RWPE1 (cell line): ENCODE results near the gene HSPA4.
A peak's percentile ranks its signal among the peaks of the same experiment; 100 is the strongest.
"Not testable (repeated sequence)": the region's sequence is repeated elsewhere in the genome, so short reads cannot be mapped to it uniquely, and the experiment has no call there.

Experiments used
- CTCF ChIA-PET: fragments of 350-600 bp; sonication (Branson Sonifier 250); formaldehyde crosslinking; extraction: SDS; loops from one replicate; lab custom pipeline; 2021; lab: Yijun Ruan, JAX
- POLR2A ChIA-PET: fragments of 400-600 bp; formaldehyde crosslinking; extraction: SDS; loops from one replicate; lab custom pipeline; 2020; ENCODE audit warnings: antibody characterized with exemption; ENCODE audit not compliant: low non-redundant PET; lab: Yijun Ruan, JAX
- DNase-seq: peaks from one replicate; pipeline ENCODE4 v3.0.0; 2012; ENCODE audit warnings: low spot score
- H3K27ac ChIP-seq: fragments of 450-650 bp; 2 replicates; pipeline ENCODE4 v1.5.1; 2017
- TF ChIP-seq, protein P1 (sequence below): fragments of 450-650 bp; conservative IDR thresholded peaks from 2 replicates; pipeline ENCODE4 v1.5.1; 2017; ENCODE audit warnings: low read depth, mild to moderate bottlenecking

Gene HSPA4

DNA sequence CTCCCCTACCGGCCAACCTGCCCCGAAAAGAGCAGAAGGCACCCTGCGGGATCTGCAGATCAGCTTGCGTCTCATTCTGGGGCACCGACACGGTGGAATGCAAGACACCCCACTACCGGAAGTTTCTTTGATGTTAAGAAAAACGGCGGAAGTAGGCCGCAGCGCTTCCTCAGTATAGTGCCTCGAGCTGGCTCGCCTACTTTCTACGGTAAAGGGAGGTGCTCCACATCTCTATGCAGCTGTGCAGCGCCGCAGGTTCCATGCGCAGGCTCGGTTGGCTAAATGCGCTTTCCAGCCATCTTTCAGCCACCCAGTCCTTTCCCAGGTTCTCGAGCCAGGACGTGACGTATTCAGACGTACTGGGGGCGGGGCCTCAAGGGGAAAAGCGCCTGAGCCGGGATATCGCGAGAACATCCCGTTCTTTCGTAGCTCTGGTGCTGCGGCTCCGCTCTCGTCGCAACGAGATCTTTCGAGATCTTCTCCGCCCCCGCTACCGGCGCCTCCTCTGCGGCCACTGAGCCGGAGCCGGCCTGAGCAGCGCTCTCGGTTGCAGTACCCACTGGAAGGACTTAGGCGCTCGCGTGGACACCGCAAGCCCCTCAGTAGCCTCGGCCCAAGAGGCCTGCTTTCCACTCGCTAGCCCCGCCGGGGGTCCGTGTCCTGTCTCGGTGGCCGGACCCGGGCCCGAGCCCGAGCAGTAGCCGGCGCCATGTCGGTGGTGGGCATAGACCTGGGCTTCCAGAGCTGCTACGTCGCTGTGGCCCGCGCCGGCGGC lies at the start of gene HSPA4:
Gene HSPA4, plus strand, starts transcription at position 472 of the 775 bp plus-strand sequence. Its CDS starts 238 bp downstream, at position 710.
- peak within 1 kb of the TSS; percentile 98 for H3K27ac ChIP-seq
- CTCF ChIA-PET: no interaction called here
- TF ChIP-seq, protein P1, sequence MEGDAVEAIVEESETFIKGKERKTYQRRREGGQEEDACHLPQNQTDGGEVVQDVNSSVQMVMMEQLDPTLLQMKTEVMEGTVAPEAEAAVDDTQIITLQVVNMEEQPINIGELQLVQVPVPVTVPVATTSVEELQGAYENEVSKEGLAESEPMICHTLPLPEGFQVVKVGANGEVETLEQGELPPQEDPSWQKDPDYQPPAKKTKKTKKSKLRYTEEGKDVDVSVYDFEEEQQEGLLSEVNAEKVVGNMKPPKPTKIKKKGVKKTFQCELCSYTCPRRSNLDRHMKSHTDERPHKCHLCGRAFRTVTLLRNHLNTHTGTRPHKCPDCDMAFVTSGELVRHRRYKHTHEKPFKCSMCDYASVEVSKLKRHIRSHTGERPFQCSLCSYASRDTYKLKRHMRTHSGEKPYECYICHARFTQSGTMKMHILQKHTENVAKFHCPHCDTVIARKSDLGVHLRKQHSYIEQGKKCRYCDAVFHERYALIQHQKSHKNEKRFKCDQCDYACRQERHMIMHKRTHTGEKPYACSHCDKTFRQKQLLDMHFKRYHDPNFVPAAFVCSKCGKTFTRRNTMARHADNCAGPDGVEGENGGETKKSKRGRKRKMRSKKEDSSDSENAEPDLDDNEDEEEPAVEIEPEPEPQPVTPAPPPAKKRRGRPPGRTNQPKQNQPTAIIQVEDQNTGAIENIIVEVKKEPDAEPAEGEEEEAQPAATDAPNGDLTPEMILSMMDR: no peak
- POLR2A ChIA-PET: interaction anchor here (0.6 to 2.3 kb wide), 8 partner anchors 8 to 89 kb away, joined by 4 to 21 read pairs (median 4); partner anchors contain the start of gene AFF4
- DNase-seq: peak; percentile 99

DNA sequence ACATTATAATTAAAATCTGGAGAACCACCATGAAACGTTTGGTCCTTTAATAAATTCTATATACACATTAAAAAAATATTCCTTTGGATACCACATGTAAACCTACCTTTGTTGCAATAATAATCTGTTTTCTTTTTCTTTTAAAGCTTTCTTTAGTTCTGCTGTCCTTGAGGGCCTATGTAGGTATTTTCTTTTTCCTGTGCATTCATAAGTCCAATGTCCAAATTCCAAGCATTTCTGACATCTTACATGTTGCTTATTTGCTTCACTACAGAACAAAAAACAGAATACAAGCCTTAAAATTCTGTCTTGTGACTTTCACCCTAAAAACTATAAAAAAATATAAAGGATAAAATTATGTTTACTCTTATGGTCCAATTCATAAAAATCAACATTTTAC lies 45.2 kb upstream of the HSPA4 start:
- TF ChIP-seq, protein P1: no peak
- H3K27ac ChIP-seq: no peak overlapping the region
- DNase-seq: no peak
- ChIA-PET CTCF (no interaction called here), POLR2A (no interaction called here)

DNA sequence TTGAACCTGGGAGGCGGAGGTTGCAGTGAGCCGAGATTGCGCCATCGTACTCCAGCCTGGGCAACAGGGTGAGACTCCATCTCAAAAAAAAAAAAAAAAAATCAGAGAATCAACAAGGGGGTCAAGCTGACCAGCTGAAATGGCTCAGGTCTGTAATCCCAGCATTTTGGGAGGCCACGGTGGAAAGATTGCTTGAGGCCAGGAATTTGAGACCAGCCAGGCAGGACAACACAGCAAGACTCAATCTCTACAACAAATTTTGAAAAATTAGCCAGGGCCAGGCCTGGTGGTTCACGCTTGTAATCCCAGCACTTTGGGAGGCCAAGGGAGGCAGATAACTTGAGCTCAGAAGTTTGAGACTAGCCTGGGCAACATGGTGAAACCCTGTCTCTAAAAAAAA lies 43.4 kb upstream of the HSPA4 start:
- H3K27ac ChIP-seq, DNase-seq: not testable (repeated sequence)
- POLR2A ChIA-PET: interaction anchor here (1.7 kb wide), 1 partner anchor 45 kb away, joined by 7 read pairs; the partner anchor contains the start of gene AFF4
- CTCF ChIA-PET: interaction anchor here (0.6 kb wide), 1 partner anchor 201 kb away, joined by 4 read pairs; no protein-coding TSS in a partner anchor

DNA sequence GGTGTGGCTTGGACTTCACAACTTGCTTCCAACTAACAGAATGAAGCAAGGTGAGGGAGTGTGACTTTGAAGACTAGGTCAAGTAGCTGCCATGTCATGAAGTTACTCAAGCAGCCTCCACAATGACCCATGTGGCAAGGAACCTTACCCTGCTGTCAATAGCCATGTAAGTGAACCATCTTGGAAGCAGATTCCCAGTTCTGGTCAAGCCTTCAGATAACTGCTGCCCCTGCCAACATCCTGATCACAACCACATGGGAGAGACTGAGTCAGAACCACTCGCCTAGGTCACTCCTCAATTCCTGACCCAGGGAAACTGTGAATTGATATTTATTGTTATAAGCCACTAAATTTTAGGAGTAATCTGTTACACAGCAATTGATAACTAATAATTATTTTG lies 36.3 kb upstream of the HSPA4 start:
- TF ChIP-seq, protein P1: no peak
- ChIA-PET CTCF (interaction anchor here (0.7 kb wide), 1 partner anchor 1923 kb away, joined by 3 read pairs; no protein-coding TSS in a partner anchor), POLR2A (no interaction called here)
- H3K27ac ChIP-seq: no peak overlapping the region
- DNase-seq: no peak

DNA sequence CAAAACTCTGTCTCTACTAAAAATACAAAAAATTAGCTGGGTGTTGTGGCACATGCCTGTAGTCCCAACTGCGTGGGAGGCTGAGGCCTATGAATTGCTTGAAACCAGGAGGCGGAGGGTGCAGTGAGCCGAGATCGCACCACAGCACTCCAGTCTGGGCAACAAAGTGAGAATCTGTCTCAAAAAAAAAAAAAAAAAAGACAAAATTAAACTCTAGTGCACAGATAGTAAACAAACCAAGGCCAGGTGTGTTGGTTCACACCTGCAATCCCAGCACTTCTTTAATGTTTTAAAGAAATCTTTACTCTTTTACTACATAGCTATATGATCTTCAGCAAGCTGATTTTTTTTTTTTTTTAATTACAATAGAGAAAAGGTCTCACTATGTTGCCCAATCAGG lies 33.8 kb upstream of the HSPA4 start:
- no peak overlapping the region for H3K27ac ChIP-seq
- ChIA-PET CTCF (interaction anchor here (0.7 kb wide), 1 partner anchor 374 kb away, joined by 7 read pairs; no protein-coding TSS in a partner anchor), POLR2A (interaction anchor here (1.7 kb wide), 1 partner anchor 8 kb away, joined by 6 read pairs; no protein-coding TSS in a partner anchor)
- TF ChIP-seq, protein P1: no peak
- no peak for DNase-seq

DNA sequence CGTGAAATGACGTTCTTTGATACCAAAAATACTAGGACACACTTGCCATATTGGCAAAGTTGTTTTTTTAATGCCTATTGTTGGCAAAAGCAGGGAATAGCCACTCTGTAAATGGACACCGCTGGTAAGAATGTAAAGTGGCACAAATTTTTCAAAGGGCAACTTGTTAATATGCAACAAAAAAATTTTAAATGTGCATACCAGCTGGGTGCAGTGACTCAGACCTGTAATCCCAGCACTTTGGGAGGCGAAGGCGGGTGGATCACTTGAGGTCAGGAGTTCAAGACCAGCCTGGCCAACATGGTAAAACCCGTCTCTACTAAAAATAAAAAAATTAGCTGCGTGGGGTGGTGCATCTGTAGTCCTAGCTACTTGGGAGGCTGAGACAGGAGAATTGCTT lies 32.3 kb upstream of the HSPA4 start:
- DNase-seq, H3K27ac ChIP-seq: not testable (repeated sequence)
- POLR2A ChIA-PET: interaction anchor here (0.6 kb wide), 1 partner anchor 33 kb away, joined by 4 read pairs; no protein-coding TSS in a partner anchor
- CTCF ChIA-PET: interaction anchor here (0.7 kb wide), 1 partner anchor 194 kb away, joined by 4 read pairs; no protein-coding TSS in a partner anchor

DNA sequence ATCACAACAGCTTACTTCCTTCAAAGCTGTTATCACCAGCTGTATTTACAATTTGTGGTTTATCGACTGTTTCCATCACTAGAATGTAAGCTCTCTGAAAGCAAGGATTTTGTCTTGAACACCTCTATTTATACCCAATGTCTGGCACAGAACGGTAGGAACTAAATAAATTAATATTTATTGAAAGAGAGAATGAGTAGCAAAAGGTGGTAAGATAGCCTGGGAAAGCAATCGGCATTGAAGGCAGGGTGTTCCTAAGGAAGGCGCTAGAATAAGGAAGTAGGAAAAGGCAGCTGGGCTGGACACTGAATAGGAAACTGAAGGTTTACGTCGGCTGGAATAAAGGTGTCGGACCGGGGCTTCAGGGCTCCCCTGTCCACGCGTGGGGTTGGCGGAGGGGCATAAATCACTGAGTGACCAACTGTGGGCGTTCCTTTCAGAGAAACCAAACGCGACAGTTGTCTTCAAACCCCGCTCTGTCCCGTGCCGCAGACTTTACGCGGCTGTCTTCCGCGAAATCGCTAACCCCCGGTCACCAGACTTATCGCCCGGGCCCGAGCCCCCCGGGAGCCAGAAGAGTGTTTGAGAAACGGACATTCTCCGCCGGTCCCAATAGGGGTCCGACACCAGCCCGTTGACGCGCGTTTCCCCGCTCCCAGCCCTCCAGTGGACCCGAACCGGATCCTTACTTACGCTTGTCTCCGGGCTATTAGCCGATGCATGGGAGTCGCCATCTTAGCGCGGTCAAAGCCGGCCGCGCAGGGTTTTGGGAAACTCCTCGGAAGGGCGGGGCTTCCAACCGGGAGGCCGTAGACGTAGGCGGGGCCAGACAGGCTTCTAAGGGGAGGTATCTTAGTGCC lies 25.8 kb upstream of the HSPA4 start, which contains the start of gene ZCCHC10:
Gene ZCCHC10, minus strand, starts transcription at position 746 of the 860 bp plus-strand sequence. Its CDS starts 12 bp downstream, at position 734.
- TF ChIP-seq, protein P1: no peak
- DNase-seq: peak; percentile 98
- peak within 1 kb of the TSS; percentile 92 for H3K27ac ChIP-seq
- CTCF ChIA-PET: no interaction called here
- POLR2A ChIA-PET: interaction anchor here (1.0 kb wide), 1 partner anchor 9 kb away, joined by 6 read pairs; no protein-coding TSS in a partner anchor
